Endothelial cell of umbilical vein (primary cell): ENCODE data around the gene WNT9A. TPM values are rescaled to one million over a fixed set of nuclear protein-coding genes. Genes with fewer than 3 reads are reported as not detected.
A peak's percentile ranks its signal among the peaks of the same experiment; 100 is the strongest.

ENCODE experiments used
- BruUV-seq: library from RNA; stranded (reverse); fragments of 400-500 nt; replicated peaks from 2 replicates; lab custom pipeline; 2021; lab: Mats Ljungman, UMichigan
- CTCF ChIA-PET: fragments of 300-600, 350-600 bp; sonication (Branson Sonifier 250); formaldehyde crosslinking; loops from one replicate; lab custom pipeline; 2021; ENCODE audit warnings: antibody characterized with exemption, inconsistent platforms; lab: Charles Lee
- POLR2A ChIA-PET: fragments of 300-600, 350-600 bp; sonication (Branson Sonifier 250); formaldehyde crosslinking; loops from one replicate; lab custom pipeline; 2021; ENCODE audit warnings: antibody characterized with exemption, inconsistent platforms; lab: Charles Lee
- DNase-seq: peaks from one replicate; pipeline ENCODE4 v3.0.0-alpha.2; 2011; ENCODE audit warnings: low read depth, low spot score
- FAIRE-seq: peaks from 2 replicates; lab custom pipeline; 2011; peaks lifted over from hg19 to GRCh38; lab: Jason Lieb, UNC
- H2AFZ ChIP-seq: 2 replicates; pipeline ENCODE4 v1.6.0; 2012; ENCODE audit warnings: low read depth, low read length, control low read depth, inconsistent platforms
- H3K27ac ChIP-seq: 2 replicates; pipeline ENCODE4 v1.5.1; 2011; ENCODE audit warnings: low read depth, mild to moderate bottlenecking, control low read depth, low read length, moderate library complexity; ENCODE audit not compliant: insufficient read depth
- H3K27me3 ChIP-seq, 2 experiments: 2 replicates each; pipeline versions ENCODE4 v1.6.0 to v1.6.1; 2011; ENCODE audit warnings: low read length in 2 of 2, mixed read lengths in 1 of 2; ENCODE audit not compliant: control insufficient read depth in 2 of 2, insufficient read depth in 2 of 2
- H3K36me3 ChIP-seq, 2 experiments: 2 replicates in 1 of 2; 3 replicates in 1 of 2; pipeline ENCODE4 v1.5.1; 2011; ENCODE audit warnings: low read length in 2 of 2, mild to moderate bottlenecking in 1 of 2, moderate library complexity in 1 of 2; ENCODE audit not compliant: control insufficient read depth in 2 of 2, insufficient read depth in 2 of 2; ENCODE audit errors: extremely low read depth in 1 of 2
- H3K4me1 ChIP-seq: 3 replicates; pipeline ENCODE4 v1.5.1; 2011; ENCODE audit warnings: mild to moderate bottlenecking, low read length; ENCODE audit not compliant: control insufficient read depth, insufficient read depth; ENCODE audit errors: extremely low read depth
- H3K4me2 ChIP-seq: 2 replicates; pipeline ENCODE4 v1.6.1; 2011; ENCODE audit warnings: low read length, control low read depth, mixed read lengths; ENCODE audit not compliant: insufficient read depth
- H3K4me3 ChIP-seq, 3 experiments: fragments of 200-600 bp in 1 of 3; sonication (generic), shearing (Covaris generic) in 1 of 3; replicated peaks in 1 of 3; 2 replicates each; pipeline ENCODE4 v1.5.1; 2011 to 2016; ENCODE audit warnings: control low read depth in 3 of 3, low read length in 3 of 3, mild to moderate bottlenecking in 2 of 3, inconsistent platforms in 1 of 3, low read depth in 1 of 3, moderate library complexity in 1 of 3; ENCODE audit not compliant: insufficient read depth in 1 of 3
- H3K79me2 ChIP-seq: 2 replicates; pipeline ENCODE4 v1.6.0; 2012; ENCODE audit warnings: low read length, inconsistent platforms; ENCODE audit not compliant: control insufficient read depth, insufficient read depth
- H3K9ac ChIP-seq: replicated peaks from 2 replicates; pipeline ENCODE3; 2011; ENCODE audit warnings: low read length, control low read depth; ENCODE audit not compliant: insufficient read depth; ENCODE audit errors: extremely low read depth
- H3K9me1 ChIP-seq: replicated peaks from 3 replicates; pipeline ENCODE4 v1.6.0; 2011; ENCODE audit warnings: mild to moderate bottlenecking, low read length; ENCODE audit not compliant: control insufficient read depth, insufficient read depth; ENCODE audit errors: extremely low read depth
- H3K9me3 ChIP-seq: replicated peaks from 2 replicates; pipeline ENCODE4 v1.5.1; 2012; ENCODE audit warnings: low read length, inconsistent platforms; ENCODE audit not compliant: control insufficient read depth, insufficient read depth
- H4K20me1 ChIP-seq: replicated peaks from 2 replicates; pipeline ENCODE3; 2011; ENCODE audit warnings: mild to moderate bottlenecking, low read length; ENCODE audit not compliant: control insufficient read depth, insufficient read depth; ENCODE audit errors: extremely low read depth
- EZH2 ChIP-seq: IDR thresholded peaks from 2 replicates; pipeline ENCODE4 v1.6.1; 2012; ENCODE audit warnings: borderline replicate concordance, low read depth, mild to moderate bottlenecking, moderate library complexity, low read length, inconsistent platforms; ENCODE audit not compliant: severe bottlenecking
- FOS ChIP-seq: IDR thresholded peaks from 2 replicates; pipeline ENCODE4 v1.6.1; 2011; ENCODE audit warnings: mild to moderate bottlenecking, low read length, moderate library complexity, borderline replicate concordance; ENCODE audit not compliant: insufficient read depth
- GATA2 ChIP-seq: IDR thresholded peaks from 2 replicates; pipeline ENCODE4 v1.7.0; 2011; ENCODE audit warnings: low read depth, mild to moderate bottlenecking, moderate library complexity, mixed read lengths, low read length; ENCODE audit not compliant: insufficient read length, insufficient read depth
- JUN ChIP-seq: IDR thresholded peaks from 2 replicates; pipeline ENCODE4 v1.6.1; 2011; ENCODE audit warnings: borderline replicate concordance, low read depth; ENCODE audit not compliant: insufficient read length, insufficient read depth
- MYC ChIP-seq: IDR thresholded peaks from one replicate; pipeline ENCODE4 v1.6.1; 2011; ENCODE audit warnings: mild to moderate bottlenecking, low read depth, low read length
- POLR2A ChIP-seq: IDR thresholded peaks from 2 replicates; pipeline ENCODE4 v1.6.1; 2012; ENCODE audit warnings: low read depth, mild to moderate bottlenecking, control low read depth, low read length
- POLR2AphosphoS5 ChIP-seq: IDR thresholded peaks from 2 replicates; pipeline ENCODE4 v1.6.1; 2012; ENCODE audit warnings: low read depth, mild to moderate bottlenecking, control low read depth, low read length, moderate library complexity; ENCODE audit not compliant: insufficient read depth
- dilution Hi-C: fragments of 300-500 bp; cut with MboI; formaldehyde crosslinking; loops from one replicate; pipeline ENCODE4 v1.15.0; 2019; ENCODE audit warnings: low sequenced_read_pairs; ENCODE audit not compliant: extremely low pct_ligation_motif_present
- intact Hi-C: fragments of 100-400 bp; cut with micrococcal nuclease; formaldehyde crosslinking; loops from one replicate; pipeline ENCODE4 v1.10.0; 2022
- polyA plus RNA-seq, 4 experiments: library from polyadenylated mRNA; depleted of rRNA in 3 of 4; stranded (reverse) in 3 of 4; unstranded in 1 of 4; fragments of >200 nt; gene quantifications; 2 replicates each; pipeline versions ENCODE4 v1.2.1 to v1.2.3, GENCODE V29; 2011 to 2012; ENCODE audit warnings: missing spikeins in 1 of 4
- total RNA-seq: library from RNA; stranded (reverse); gene quantifications from 2 replicates; pipeline ENCODE4 v1.2.3, GENCODE V29; 2021
- TF ChIP-seq, protein P1 (sequence below): IDR thresholded peaks from 2 replicates; pipeline ENCODE4 v1.6.1; 2011; ENCODE audit not compliant: insufficient read depth, insufficient read length
- TF ChIP-seq, protein P2 (sequence below), 2 donors: IDR thresholded peaks; 1 replicate in 1 of 2; 2 replicates in 1 of 2; pipeline ENCODE4 v1.5.1; 2011; ENCODE audit warnings: low read length in 2 of 2, mild to moderate bottlenecking in 2 of 2, moderate library complexity in 2 of 2, control low read depth in 1 of 2, inconsistent platforms in 1 of 2, low read depth in 1 of 2; ENCODE audit not compliant: insufficient read depth in 1 of 2; ENCODE audit errors: extremely low read depth in 1 of 2

The WNT9A gene
- total and polyA plus RNA-seq, 2 donors (not counting 3 experiments of a cell fraction or from before 2014, with no cell fraction given): 5.4 to 6.2 TPM

DNA sequence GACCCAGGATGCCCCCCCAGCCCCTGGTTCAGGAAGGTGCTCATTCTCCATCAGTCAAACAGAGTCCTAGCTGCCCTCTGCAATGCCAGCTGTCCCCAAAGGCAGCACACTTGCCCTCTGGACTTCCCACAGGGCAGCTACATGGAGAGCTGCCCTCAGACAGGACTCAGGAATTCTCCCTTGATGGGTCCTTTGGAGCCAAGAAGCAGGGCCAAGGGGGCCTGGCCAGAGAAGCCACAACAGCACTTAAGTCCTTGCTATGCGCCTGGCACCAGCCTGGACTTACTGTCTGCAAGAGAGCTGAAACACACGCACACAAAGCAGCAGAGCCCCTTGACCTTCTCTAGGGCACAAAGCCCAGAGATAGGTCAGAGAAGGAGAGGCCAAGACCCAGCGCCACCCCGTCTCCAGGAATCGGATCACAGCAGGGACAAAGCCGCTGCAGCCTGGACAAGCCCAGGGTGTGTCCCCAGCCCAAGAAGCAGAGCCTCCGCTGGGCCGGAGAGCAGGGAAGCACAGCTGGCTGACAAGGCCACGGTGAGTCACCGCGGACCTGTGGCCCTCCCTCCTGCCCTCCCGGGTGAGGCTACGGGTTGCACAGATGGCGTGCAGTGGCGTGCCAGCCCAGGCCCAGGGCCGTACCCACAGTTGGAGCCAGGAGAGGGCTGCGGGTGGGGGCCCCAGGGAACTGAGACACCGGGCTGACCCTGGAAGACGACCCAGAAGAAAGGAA is 1.7 kb downstream of the WNT9A start:
- Histone ChIP-seq H3K4me3 (peak overlapping the region in 2 of 3 experiments; percentile 28 to 29), H3K27ac (peak overlapping the region; percentile 32), H2AFZ (no peak overlapping the region), H3K9me3 (no peaks in the 10 kb centered on the region), H3K36me3 (no peaks in the 10 kb centered on the region), H4K20me1 (no peaks in the 10 kb centered on the region), H3K79me2 (no peaks in the 10 kb centered on the region), H3K27me3 (peaks cover 3 to 5% of the 10 kb centered on the region in 2 experiments), H3K9ac (no peak overlapping the region), H3K4me1 (peaks cover 16% of the 10 kb centered on the region), H3K9me1 (no peaks in the 10 kb centered on the region), H3K4me2 (no peak overlapping the region)
- intact Hi-C loops (loop anchor here (1.0 to 5.0 kb wide), 9 partner anchors 59 to 465 kb away; partner anchors contain the start of genes ARF1, JMJD4, SNAP47 and ZNF678), dilution Hi-C loops (no loop called here)
- ChIA-PET CTCF (interaction anchor here (1.2 to 1.6 kb wide), 5 partner anchors 181 to 465 kb away, joined by 3 to 13 read pairs (median 3); partner anchors contain the start of genes JMJD4 and SNAP47), POLR2A (no interaction called here)
- BruUV-seq: no TSS peak
- peak; percentile 91 for DNase-seq
- FAIRE-seq: peak; percentile 81
- no peak for TF ChIP-seq EZH2
- peak; percentile 46 for TF ChIP-seq POLR2AphosphoS5
- TF ChIP-seq POLR2A: no peak
- TF ChIP-seq MYC: no peak
- no peak for TF ChIP-seq GATA2
- TF ChIP-seq JUN: peak; percentile 45
- TF ChIP-seq, protein P1, sequence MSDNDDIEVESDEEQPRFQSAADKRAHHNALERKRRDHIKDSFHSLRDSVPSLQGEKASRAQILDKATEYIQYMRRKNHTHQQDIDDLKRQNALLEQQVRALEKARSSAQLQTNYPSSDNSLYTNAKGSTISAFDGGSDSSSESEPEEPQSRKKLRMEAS: no peak
- TF ChIP-seq, protein P2, sequence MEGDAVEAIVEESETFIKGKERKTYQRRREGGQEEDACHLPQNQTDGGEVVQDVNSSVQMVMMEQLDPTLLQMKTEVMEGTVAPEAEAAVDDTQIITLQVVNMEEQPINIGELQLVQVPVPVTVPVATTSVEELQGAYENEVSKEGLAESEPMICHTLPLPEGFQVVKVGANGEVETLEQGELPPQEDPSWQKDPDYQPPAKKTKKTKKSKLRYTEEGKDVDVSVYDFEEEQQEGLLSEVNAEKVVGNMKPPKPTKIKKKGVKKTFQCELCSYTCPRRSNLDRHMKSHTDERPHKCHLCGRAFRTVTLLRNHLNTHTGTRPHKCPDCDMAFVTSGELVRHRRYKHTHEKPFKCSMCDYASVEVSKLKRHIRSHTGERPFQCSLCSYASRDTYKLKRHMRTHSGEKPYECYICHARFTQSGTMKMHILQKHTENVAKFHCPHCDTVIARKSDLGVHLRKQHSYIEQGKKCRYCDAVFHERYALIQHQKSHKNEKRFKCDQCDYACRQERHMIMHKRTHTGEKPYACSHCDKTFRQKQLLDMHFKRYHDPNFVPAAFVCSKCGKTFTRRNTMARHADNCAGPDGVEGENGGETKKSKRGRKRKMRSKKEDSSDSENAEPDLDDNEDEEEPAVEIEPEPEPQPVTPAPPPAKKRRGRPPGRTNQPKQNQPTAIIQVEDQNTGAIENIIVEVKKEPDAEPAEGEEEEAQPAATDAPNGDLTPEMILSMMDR (IDR thresholded peaks at IDR 0.05; ENCODE audit: extremely low read depth in 1 of 2, insufficient read depth in 1 of 2, low read depth in 1 of 2, low read length in 2 of 2): no peak
- TF ChIP-seq FOS: peak; percentile 74
